NCI-H187 treated with DMSO at 0.1 percent for 48 hours (cell line): ENCODE data around the gene DOCK1.
"Not testable (repeated sequence)": the region's sequence is repeated elsewhere in the genome, so short reads cannot be mapped to it uniquely, and the experiment has no call there.

Experiments used
- DNase-seq: peaks from one replicate; lab custom pipeline; 2025; lab: John Stamatoyannopoulos, UW

The DOCK1 gene

DNA sequence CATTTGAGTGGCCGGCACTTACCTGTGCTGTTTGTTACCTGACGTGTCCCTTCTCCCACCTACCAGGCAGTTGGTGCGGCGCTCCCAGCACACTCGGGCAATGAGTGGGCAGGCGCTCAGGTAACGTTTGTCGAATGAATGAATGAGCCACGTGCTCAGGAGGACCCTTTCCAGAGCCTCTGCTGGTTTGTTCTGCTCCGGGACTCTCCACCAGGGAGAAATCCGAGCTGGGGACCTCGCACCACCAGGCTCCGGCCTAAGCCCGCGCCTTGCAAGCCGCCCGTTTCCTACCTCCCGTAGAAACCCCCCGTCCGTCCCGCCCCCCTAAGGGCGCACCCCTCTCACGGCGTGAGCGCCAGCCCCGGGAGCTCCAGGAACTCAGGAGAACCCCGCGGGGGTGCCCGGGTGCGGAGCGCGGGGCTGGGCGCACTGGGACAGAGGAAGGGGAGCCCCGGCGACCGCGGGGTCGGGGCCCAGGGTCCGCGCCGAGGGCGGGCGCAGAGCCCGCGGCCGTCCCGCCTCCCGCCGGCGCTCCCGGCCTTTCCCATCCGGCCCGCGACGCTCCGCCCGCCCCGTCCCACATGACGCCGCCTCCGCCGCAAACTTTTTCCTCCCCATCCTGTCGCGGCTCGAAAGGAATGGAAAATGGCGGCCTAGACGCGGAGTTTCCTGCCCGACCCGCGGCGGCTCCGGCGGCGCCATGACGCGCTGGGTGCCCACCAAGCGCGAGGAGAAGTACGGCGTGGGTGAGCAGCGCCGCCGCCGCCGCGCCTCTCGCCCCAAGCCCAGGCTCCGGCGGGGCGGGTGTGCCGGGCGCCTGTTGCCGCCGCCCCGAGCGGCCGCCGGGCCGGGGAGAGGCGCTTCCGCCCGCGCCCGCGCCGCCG, at the start of gene DOCK1:
TSS of gene DOCK1 (plus strand) at position 611 of the 884 bp plus-strand sequence. CDS start at position 701, 90 bp downstream.
- no peak for DNase-seq

GRCh38 chr10:126857178-126857806, 47.9 kb upstream of the DOCK1 start:
- no peak for DNase-seq

- no peak for DNase-seq
Observed at GRCh38 chr10:126867567-126868365, 37.5 kb upstream of the DOCK1 start.

GRCh38 chr10:126868371-126868770, 36.9 kb upstream of the DOCK1 start:
- DNase-seq: no peak

DNA sequence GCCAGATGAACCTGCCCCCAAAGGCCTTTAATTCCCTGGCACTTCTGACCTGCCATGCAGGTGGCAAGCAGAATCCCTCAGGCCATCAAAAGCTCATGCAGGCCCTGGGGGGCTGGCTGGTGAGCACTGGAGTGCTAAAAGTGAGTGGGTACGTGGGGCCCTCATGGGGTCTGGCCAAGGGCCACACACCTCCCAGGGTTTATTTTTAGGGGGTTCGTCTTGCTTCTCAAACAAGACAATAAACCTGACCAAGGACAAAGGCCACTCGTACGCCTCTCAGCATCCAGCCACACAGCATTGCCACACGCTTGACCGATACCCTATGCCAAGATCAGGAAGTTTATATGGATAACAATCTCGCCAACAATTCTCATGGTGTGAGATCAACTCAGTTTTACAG, 33.1 kb upstream of the DOCK1 start:
- DNase-seq: no peak

GRCh38 chr10:126872768-126873167, 32.5 kb upstream of the DOCK1 start:
- no peak for DNase-seq

DNA sequence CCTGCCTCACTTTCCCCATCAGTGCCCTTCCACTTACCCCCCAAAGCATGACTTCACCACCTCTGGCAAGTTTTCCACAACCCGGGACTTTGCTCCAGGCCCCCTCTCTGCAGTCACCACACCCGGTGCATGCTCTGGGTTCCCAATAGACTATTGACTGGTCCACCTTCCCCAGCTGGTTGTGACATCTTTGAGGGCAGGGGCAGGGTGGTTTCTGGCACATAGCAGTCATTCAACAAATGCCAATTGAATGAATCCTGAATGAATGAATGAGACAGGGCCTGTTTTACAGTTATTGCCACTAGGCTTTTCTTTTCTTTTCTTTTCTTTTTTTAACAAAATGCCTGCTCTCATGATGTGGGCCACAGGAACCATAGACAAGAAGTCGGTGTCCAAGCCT, 28.8 kb upstream of the DOCK1 start:
- no peak for DNase-seq

DNA sequence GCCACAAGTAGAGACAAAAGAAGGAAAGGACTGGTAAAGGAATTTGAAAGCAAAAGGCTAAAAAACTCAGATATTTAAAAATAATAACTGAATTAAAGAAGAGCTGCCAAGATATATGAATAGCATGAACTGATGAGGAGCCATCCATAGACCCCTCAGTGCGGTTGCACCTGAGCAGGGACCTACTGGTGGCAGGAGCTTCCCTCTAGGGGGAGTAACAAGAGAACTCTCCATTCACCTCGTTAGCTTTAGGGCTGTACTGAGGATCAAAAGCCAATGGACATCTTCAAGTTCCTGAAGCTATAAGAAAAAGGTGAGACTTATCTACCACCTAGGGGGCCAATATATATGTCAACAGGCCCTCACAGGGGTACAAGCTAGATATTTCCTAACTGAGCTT, 27.8 kb upstream of the DOCK1 start:
- DNase-seq: no peak

DNA sequence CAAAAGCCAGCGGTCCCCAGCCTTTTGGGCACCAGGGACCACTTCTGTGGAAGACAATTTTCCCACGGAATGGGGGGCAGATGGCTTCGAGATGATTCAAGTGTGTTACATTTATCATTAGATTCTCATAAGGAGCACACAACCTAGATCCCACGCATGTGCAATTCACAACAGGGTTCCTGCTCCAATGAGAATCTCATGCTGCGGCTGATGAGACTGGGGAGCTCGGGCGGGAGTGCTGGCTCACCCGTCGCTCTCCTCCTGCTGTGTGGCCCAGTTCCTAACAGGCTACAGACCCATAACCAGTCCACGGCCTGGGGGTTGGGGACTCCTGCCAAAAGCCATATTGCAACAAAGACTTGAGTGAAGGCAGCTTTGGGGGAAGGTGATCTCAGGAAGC, 26.6 kb upstream of the DOCK1 start:
- no peak for DNase-seq

GRCh38 chr10:126880926-126881325, 24.3 kb upstream of the DOCK1 start:
- no peak for DNase-seq

GRCh38 chr10:126882055-126882454, 23.2 kb upstream of the DOCK1 start:
- DNase-seq: not testable (repeated sequence)

DNA sequence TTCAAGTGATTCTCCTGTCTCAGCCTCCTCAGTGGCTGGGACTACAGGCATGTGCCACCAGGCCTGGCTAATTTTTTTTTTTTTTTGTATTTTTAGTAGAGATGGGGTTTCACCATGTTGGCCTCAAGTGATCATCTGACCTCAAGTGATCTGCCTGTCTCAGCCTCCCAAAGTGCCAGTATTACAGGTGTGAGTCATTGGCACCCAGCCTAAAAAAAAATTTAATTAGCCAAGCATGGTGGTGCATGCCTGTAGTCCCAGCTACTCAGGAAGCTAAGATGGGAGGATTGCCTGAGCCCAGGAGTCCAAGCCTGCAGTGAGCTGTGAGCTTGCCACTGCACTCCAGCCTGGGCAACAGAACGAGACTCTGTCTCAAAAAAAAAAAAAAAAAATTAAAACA, 16.8 kb upstream of the DOCK1 start:
- DNase-seq: not testable (repeated sequence)

GRCh38 chr10:126889421-126889820, 15.8 kb upstream of the DOCK1 start:
- DNase-seq: no peak

- not testable (repeated sequence) for DNase-seq
Observed at GRCh38 chr10:126890797-126891196, 14.4 kb upstream of the DOCK1 start.

GRCh38 chr10:126892226-126893175, 12.7 kb upstream of the DOCK1 start:
- no peak for DNase-seq

DNA sequence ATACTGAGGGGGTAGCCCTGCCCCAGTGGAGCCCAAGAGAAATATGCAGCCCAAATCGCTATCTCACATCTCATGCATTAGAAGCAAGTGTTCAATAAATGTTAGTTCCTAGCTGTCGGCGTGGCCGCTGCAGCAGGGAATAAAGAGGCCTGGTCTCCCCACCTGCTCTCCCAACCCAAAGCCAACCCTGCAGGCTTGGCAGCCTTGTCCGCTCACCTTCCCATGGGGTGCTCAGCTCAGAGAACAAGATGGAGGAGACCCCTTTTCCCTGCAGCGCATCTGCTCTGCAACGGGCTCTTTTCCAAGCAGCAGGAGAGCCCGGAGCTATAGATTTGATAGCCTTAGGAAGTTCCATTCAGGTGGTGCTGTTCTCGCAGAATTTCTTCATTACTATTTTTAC, 12.0 kb upstream of the DOCK1 start:
- no peak for DNase-seq

- no peak for DNase-seq
Observed at GRCh38 chr10:126893841-126894240, 11.4 kb upstream of the DOCK1 start.

DNA sequence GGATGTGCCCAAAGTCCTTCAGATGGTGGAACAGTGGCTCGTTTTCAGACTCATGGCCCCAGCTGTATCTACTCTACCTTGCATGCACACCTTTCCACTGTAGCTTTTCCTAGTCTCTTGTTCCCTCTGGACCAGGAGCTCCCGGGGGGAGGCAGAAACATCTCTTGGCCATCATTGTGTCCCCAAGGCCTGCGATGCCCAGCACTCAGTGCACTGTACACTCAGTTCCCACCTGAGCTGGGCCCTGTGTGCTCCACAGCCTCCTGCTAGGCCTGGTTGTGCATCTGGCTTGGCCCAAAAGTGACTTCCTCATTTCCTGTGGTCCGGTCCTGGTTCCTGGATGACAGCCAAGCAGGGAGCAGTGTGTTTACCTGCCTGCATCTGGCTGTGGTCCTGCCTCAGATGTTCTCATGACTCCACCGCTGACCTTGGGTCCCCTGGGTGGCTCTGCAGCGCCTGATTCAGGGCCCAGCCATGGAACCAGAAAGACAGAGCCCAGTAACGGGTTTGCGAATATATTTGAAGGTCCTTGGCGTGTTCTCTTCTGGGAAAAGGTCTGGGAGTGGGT, 9.9 kb upstream of the DOCK1 start:
- DNase-seq: no peak

GRCh38 chr10:126898460-126898859, 6.8 kb upstream of the DOCK1 start:
- no peak for DNase-seq

GRCh38 chr10:126899529-126899928, 5.7 kb upstream of the DOCK1 start:
- not testable (repeated sequence) for DNase-seq

DNA sequence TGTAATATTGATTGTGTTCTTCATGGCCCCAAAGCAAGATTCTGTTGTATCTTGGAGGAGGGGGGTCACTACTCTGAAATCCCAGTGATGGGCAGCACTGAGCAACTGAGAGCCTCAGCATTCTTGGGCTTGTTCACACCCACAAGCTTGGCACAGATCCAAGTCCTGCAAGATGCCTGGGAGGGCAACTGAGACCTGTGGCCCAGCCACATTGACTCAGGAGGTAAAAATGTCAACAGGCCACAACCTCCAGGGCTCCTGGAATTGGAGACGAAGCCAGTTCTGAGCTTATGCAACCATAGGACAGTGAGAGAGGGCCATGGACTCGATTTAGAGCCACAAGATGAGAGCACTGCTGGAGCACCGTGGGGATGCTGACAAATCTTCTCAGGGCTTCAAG, 3.1 kb upstream of the DOCK1 start:
- no peak for DNase-seq
